ENCODE data around the gene ARPC5L.

DNA sequence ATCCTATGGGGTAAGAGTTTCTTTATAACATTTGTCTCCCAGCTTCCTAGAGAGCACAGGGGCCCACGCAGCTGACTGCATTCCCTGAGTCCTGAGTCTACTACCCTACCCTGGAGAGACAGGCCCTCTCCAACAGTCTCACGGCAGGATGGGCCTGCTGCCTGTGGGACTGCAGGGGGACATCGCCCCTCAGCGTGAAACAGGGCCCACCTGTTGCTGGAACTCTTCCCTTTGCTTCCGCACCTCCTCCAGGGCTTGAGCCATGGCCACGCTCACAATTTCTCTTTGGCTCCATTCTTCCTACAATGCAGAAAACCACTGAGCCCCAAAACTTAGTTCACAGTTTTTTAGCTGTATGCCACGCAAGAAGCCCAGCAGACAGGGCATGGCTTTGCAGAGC, 28.2 kb downstream of the ARPC5L start:
- TF ChIP-seq, protein P1, sequence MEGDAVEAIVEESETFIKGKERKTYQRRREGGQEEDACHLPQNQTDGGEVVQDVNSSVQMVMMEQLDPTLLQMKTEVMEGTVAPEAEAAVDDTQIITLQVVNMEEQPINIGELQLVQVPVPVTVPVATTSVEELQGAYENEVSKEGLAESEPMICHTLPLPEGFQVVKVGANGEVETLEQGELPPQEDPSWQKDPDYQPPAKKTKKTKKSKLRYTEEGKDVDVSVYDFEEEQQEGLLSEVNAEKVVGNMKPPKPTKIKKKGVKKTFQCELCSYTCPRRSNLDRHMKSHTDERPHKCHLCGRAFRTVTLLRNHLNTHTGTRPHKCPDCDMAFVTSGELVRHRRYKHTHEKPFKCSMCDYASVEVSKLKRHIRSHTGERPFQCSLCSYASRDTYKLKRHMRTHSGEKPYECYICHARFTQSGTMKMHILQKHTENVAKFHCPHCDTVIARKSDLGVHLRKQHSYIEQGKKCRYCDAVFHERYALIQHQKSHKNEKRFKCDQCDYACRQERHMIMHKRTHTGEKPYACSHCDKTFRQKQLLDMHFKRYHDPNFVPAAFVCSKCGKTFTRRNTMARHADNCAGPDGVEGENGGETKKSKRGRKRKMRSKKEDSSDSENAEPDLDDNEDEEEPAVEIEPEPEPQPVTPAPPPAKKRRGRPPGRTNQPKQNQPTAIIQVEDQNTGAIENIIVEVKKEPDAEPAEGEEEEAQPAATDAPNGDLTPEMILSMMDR (IDR thresholded peaks at IDR 0.05) = no peak
- TF ChIP-seq, protein P2, sequence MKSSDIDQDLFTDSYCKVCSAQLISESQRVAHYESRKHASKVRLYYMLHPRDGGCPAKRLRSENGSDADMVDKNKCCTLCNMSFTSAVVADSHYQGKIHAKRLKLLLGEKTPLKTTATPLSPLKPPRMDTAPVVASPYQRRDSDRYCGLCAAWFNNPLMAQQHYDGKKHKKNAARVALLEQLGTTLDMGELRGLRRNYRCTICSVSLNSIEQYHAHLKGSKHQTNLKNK (CRISPR knock-in tag; IDR thresholded peaks at IDR 0.05) = no peak
- TF ChIP-seq, protein P3, sequence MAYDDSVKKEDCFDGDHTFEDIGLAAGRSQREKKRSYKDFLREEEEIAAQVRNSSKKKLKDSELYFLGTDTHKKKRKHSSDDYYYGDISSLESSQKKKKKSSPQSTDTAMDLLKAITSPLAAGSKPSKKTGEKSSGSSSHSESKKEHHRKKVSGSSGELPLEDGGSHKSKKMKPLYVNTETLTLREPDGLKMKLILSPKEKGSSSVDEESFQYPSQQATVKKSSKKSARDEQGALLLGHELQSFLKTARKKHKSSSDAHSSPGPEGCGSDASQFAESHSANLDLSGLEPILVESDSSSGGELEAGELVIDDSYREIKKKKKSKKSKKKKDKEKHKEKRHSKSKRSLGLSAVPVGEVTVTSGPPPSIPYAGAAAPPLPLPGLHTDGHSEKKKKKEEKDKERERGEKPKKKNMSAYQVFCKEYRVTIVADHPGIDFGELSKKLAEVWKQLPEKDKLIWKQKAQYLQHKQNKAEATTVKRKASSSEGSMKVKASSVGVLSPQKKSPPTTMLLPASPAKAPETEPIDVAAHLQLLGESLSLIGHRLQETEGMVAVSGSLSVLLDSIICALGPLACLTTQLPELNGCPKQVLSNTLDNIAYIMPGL (CRISPR knock-in tag; IDR thresholded peaks at IDR 0.05) = no peak
- TF ChIP-seq TCF7 (CRISPR knock-in tag; IDR thresholded peaks at IDR 0.05; ENCODE audit: low read depth) (no peak), SP1 (CRISPR knock-in tag; conservative IDR thresholded peaks at IDR 0.05) (no peak), ETV6 (CRISPR knock-in tag; IDR thresholded peaks at IDR 0.05) (no peak)
- TF ChIP-seq, protein P4, sequence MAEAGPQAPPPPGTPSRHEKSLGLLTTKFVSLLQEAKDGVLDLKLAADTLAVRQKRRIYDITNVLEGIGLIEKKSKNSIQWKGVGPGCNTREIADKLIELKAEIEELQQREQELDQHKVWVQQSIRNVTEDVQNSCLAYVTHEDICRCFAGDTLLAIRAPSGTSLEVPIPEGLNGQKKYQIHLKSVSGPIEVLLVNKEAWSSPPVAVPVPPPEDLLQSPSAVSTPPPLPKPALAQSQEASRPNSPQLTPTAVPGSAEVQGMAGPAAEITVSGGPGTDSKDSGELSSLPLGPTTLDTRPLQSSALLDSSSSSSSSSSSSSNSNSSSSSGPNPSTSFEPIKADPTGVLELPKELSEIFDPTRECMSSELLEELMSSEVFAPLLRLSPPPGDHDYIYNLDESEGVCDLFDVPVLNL (CRISPR knock-in tag; IDR thresholded peaks at IDR 0.05; ENCODE audit: borderline replicate concordance, low read depth) = no peak
- TF ChIP-seq, protein P5, sequence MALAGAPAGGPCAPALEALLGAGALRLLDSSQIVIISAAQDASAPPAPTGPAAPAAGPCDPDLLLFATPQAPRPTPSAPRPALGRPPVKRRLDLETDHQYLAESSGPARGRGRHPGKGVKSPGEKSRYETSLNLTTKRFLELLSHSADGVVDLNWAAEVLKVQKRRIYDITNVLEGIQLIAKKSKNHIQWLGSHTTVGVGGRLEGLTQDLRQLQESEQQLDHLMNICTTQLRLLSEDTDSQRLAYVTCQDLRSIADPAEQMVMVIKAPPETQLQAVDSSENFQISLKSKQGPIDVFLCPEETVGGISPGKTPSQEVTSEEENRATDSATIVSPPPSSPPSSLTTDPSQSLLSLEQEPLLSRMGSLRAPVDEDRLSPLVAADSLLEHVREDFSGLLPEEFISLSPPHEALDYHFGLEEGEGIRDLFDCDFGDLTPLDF (CRISPR knock-in tag; IDR thresholded peaks at IDR 0.05) = no peak
